ENCODE measurements around the gene P4HB. TPM values are rescaled to one million over a fixed set of nuclear protein-coding genes. Genes with fewer than 3 reads are reported as not detected.
"Not testable (repeated sequence)": the region's sequence is repeated elsewhere in the genome, so short reads cannot be mapped to it uniquely, and the experiment has no call there.

P4HB gene
- total RNA-seq, 1 experiment from 2014 or later = 800 TPM

DNA sequence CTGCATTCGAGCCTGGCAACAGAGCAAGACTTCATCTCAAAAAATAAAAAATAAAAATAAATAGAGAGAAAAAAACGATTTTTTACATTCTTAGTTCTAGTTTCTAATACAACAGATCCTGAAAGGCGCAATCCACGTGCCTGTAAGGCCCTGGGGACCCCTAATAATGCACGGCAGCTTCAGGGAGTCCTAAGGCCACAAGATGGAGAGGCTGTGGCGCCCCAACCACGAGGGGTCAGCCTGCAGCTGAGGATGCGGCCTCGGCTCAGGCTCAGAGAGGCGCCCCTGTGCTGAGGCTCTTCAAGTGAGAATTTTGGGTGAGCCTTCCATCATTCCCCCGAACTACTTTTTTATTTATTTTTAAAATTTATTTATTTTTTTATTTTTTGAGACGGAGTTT is 10.9 kb downstream of the P4HB start:
- no peak for DNase-seq (ENCODE audit: extremely low read depth, low read depth)

DNA sequence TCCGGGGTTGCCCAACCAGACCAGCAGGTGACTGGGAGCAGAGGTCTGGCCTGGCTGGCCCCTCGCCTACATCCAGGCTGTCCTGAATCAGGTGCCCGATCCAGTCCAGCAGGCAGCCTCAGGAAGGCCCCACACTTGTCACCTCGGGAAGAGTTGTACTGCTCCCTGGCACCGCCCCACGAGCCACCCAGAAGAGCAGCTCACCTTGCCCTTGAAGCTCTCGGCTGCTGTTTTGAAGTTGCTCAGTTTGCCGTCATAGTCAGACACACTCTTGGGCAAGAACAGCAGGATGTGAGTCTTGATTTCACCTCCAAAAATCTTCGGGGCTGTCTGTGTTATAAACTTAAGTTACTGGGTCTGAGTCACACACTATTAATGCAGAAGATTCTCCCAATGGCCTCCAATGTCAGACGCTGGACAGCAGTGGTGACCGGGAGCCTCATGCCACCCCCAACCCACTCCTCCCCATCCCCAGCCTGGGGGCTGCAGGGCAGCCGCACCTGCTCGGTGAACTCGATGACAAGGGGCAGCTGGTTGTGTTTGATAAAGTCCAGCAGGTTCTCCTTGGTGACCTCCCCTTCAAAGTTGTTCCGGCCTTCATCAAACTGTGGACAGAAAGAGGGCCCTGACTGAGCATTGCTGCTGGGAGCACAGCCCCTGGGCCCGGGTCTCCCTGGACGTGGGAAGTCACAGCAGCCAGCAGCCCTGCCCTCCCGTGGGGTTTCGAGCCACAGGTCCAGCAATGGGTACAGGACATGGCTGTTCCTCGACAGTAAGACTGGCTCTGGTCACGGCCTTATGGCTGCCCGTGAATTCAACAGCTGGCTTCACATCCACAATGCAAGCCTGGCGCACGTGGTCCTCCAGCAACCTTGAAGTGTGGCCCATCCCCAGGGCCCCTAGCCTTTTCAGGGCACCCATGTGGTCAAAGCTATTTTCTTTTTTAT is 13.3 kb downstream of the P4HB start:
- DNase-seq (ENCODE audit: extremely low read depth, low read depth) = no peak

DNA sequence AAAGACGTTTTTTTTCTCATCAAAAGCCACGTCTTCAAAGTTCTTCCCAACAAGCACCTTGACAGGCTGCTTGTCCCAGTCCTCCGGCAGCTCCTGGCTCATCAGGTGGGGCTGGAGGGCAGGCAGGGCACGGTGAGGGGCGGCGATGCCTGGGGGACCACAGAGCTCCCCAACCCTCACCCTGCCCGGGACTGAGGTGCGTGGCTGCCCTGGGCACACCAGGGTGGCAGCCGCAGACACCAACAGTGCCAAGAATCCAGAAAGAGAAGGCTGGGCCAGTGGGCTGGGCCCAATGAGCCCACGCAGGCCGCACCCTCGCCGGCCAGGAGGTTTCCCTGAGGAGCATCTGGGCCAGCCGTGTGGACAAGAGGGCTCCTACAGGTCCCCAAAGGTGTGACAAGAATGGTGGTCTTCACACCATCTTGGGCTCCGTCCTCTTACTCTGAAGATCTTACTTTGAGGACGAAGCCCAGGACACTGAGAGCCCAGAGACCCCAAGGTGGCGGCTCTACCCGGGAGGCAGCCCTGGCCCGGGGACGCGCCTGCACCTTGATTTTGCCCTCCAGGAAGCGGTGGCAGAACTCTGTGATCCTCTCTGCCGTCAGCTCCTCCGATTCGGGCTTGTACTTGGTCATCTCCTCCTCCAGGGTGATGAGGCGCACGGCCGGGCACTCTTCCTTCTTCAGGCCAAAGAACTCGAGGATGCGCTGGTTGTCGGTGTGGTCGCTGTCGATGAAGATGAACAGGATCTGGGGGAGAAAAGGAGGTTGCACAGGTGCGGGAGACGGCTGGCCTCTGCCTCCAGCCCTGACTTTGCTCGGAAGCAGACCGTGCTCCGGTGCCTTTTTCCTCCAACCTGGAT is 14.2 kb downstream of the P4HB start:
- no peak for DNase-seq (ENCODE audit: extremely low read depth, low read depth)

DNA sequence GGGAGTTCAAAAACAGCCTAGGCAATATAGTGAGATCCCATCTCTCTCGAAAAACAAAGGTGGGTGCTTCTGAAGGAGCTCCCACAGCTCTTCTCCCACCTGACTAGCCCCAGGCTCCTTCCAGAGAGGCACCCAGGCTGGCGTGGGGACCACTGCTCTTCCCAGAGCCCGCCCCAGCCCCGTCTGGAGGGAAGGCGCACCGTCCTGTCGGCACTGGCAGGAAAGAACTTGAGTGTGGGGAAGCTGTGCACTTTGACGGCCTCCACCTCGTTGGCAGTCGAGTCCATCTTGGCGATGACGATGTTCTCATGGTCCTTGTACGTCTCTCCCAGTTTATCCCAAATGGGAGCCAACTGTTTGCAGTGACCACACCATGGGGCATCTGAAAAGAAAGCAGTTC is 15.0 kb downstream of the P4HB start:
- no peak for DNase-seq (ENCODE audit: extremely low read depth, low read depth)

DNA sequence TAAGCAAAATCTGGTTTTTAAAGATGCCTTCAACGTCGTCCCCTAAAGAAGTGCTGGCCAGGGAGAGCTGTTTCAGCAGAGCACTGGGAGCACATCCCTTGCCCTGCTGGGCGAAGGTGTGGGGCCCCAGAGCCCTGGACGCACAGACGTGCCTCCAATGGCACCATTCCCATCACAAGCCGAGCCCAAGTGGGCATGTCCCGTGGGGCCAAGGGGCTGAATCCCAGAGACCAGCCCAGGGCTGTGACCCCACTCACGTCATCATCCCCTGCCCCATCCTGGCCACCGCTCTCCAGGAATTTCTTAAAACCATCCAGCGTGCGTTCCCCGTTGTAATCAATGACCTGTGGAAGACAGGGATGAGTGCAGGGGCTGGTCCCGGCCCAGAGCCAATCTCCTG is 15.4 kb downstream of the P4HB start:
- DNase-seq (ENCODE audit: extremely low read depth, low read depth) = no peak

DNA sequence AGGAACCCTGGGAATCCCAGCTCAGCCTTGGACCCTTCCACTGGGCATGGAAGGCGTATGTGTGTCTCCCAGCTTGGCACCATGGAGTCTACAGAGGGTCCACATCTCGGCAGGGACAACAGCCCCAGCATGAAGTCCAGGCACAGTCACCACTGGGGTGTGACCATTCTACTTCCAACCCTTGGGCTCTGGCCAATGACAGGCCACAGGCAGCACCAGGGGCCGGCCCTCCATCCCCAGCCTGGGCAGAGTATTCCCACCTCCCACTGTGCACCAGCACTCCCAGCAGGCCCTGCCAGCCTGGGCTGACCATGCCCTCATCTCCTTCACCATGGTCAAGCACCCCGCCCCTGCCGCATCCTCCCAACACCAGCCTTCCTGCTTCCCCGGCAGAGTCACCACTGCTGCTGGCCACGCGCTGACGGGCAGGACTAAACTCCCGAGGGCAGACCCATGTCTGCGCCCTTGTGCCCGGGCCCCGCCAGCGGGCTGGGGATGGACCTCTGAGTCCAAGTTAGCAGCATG is 15.9 kb downstream of the P4HB start:
- DNase-seq (ENCODE audit: extremely low read depth, low read depth) = no peak

DNA sequence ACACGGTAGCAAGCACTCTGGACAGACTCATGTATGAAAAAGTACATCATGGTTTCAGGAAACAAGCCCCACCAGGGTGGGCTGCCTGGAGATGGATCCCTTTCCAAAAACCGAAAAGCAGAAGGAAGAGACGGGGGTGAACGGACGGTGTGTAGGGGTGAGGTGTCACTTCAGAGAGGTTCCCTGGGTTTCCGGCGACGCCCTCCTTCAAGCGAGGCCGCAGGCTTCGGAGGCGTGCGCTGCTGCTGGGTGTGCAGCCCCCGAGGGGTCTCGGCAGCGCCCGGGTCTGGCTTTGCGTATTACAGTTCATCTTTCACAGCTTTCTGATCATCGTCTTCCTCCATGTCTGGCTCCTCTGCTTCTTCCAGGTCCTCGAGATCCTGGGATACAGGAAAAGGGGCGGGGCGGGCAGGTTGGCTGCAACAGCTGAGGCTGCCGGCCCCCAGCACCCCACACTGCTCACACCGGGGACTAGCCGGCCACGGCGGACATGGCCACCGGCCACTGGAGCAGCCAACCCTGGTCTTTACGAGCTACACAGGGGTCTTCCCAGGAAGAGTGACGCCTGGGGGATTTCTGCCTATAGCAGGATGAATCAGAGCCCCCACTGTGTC is 16.5 kb downstream of the P4HB start:
- no peak for DNase-seq (ENCODE audit: extremely low read depth, low read depth)

DNA sequence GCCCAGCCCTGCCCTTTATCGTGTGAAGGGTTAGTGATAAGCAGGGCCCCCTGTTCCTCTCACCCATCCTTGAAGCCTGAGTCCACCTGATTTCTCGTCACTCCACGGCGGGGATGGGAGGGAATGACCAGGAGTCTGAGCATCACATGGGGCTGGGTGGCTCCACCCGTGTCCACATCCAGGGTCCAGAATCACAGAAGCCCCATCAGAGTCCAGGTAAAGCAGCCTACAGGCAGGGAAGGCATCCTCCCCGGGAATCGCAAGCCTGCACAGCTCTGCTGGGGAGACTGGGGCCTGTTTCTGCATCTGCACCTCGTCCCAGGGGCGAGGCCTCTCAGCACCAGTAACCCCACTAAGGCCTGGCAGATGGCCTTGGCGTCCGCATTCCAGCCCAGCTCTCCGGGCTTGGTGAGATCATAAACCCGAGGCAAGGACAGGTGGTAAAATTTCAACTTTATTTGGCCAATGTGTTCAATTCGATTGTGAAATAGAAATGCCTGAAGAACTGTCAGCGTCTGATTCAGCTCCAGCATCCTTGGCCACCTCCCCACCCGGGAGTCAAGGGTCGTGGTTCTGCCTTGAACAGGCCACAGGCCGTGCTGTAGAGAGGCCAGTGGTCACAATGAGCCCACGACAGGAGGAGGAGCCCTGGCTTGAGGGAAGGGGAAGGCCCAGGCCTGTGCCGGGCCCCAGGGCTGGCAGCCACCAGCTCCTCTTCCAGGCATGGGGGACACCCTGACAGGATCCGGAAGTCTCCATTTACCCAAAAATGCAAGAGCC is 17.4 kb downstream of the P4HB start:
- DNase-seq (ENCODE audit: extremely low read depth, low read depth) = no peak

DNA sequence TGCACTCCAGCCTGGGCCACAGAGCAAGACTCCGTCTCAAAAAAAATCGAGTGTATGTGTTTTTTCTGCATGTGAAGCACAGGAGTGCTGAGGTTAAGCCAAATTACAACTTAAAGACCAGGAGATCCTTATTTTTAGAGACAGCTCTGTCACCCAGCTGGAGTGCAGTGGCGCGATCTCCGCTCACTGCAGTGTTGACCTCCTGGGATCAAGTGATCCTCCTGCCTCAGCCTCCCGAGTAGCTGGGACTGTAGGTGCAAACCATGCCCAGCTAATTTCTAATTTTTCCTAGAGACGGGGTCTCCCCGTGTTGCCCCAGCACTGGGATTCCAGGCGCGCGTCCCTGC is 18.0 kb downstream of the P4HB start:
- no peak for DNase-seq (ENCODE audit: extremely low read depth, low read depth)

DNA sequence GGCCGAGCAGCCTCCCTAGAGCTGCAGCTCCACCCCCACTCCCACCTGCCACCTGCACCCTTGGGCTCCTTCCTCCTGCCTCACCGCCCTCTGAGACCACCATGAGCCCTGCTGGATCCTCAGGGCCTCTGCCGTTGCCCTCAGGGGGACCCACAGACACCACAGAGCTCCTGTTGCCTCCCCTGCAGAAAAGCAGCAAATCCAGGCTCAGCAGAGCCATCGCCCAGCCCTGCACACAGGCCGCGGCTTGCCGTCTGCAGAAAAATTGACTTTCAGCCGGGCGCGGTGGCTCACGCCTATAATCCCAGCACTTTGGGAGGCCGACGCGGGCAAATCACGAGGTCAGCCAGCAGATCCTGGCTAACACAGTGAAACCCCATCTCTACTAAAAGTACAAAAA is 18.5 kb downstream of the P4HB start:
- DNase-seq (ENCODE audit: extremely low read depth, low read depth) = no peak

DNA sequence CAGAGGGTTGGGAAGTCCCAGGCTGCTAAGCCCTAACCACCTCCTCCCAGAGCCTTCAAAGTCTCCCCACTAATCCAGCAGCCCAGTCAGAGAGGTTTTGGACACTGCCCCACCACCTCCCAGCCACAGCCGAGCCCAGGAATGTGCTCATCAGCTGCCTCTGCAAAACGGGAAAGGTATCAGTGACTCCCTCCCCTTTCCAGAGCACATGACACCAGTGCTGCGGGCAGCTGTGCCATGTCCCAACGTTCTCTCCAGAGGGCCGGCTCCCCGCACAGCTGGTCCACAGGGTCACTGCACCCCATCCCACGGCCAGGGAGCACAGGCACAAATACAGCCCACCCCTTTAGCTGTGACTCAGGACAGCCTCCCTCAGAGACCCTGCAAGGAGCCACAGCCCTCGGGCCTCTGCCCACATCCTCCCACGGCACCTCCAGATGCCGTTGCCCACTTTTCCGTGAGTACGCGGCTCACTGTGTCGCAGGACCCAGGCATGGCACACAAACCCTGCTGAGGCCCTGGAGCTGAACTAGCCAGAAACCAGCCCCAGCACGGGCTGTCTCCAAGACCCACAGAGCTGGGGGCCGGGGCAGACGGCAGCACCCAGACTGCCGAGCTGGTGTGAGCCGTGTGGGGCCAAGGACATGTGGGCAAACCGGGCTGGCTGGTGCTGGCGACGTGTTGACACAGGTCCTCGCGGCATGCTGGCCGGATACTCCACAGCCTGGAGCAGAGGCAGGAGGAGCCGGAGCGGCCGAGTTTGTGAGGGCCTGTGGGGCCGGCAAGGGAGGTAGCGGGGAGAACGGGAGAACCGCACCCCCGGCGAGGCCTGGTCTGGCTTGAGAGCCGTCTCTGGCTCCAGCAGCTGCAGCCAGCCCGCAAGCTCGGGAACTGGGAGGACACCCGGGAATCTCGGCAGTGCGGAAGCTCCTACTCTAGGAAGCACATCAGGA is 19.2 kb downstream of the P4HB start:
- no peak for DNase-seq (ENCODE audit: extremely low read depth, low read depth)

DNA sequence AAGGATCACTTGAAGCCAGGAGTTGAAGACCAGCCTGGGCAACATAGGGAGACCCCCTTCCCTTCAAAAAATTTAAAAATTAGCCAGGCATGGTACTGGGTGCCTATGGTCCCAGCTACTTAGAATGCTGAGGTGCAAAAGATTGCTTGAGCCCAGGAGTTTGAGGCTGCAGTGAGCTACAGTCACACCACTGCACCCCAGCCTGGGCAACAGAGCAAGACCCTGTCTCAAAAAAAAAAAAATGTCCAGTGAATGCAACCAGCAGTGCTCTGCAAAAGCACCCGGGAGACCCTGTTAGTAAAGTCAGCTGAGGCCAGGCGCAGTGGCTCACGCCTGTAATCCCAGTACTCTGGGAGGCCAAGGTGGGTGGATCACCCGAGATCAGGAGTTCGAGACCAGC is 20.3 kb downstream of the P4HB start:
- not testable (repeated sequence) for DNase-seq (ENCODE audit: extremely low read depth, low read depth)

DNA sequence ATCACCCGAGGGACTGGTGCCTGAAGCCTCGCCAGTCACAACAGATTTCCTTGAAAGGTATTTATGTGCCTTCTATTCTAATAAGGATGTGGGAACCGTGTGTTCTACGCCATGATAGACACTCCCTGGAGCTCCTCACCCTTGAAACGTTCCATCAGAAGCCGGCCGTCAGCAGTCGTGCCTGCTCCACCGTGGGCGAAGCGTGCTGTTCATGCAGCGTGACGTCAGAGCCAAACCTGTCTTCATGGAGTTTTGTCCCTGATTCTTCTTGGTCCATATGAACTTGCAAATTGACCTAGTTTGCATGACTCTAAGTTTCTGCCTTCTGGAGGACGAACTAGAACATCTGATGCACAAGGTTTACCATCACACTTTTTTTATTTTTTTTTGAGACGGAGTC is 21.0 kb downstream of the P4HB start:
- no peak for DNase-seq (ENCODE audit: extremely low read depth, low read depth)

DNA sequence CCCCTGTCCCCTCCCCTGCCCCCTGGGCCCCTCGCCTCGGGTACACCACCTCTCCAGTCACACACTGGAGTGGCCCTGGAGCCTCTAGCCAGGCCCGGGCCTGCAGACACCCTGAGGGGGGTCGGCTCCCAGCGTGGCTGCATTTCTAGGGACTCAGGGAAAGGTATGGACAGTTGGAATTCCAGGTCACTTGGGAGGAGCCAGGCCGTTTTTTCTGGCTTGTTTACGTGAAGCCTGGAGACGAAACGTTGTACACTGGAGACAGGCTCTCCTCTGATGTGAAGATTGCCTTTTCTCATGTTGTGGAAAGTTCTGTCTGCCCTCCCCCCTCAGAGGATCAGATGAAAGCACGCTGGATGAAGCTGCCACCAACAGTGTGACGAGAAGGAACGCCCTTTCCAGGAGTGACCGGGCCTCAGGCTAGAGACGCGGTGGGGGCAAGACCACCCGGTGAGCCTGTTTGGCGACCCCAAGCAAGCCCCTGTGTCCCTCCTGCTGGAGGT is 21.5 kb downstream of the P4HB start:
- no peak for DNase-seq (ENCODE audit: extremely low read depth, low read depth)

DNA sequence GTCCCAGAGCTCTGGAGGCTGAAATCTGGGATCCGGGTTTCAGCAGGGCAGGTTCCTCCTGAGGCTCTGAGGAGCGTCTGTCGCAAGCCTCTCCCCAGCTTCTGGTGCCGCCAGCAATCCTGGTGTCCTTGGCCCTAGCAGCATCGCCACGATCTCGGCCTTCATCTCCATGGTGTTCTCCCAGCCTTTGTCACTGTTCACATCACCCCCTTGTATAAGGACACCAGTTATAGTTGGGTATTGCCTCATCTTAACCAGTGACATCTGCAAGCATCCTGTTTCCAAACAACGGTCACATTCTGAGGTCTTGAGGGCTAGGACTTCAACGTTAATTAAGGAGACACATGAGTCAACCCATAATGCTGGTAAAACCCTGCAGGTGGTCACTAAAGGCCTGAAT is 22.7 kb downstream of the P4HB start:
- no peak for DNase-seq (ENCODE audit: extremely low read depth, low read depth)

DNA sequence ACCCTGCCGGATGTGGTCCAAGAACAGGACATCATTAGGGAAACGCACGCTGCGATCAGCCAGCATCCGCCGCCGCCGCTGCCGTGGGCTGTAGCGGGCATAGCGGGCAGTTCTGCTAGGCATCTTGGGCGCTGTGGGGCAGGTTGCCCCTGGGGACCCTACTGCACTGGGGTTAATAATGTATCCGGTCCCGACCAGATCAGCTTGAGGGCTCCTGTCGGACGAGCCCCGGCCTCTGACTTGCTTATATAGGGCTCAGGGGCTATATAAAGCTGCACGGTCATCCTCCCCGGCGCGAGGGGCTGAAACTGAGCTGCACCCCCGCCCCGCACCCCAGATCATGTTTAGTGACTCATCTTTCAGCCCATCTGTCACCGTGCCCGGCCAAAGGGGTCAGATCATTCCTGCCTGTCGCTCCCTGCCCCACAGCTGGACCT is 25.5 kb downstream of the P4HB start, which contains the start of gene PPP1R27:
Gene PPP1R27, minus strand, starts transcription at position 220 of the 437 bp plus-strand sequence. Its CDS starts 97 bp downstream, at position 123.
- DNase-seq (ENCODE audit: extremely low read depth, low read depth) = no peak

DNA sequence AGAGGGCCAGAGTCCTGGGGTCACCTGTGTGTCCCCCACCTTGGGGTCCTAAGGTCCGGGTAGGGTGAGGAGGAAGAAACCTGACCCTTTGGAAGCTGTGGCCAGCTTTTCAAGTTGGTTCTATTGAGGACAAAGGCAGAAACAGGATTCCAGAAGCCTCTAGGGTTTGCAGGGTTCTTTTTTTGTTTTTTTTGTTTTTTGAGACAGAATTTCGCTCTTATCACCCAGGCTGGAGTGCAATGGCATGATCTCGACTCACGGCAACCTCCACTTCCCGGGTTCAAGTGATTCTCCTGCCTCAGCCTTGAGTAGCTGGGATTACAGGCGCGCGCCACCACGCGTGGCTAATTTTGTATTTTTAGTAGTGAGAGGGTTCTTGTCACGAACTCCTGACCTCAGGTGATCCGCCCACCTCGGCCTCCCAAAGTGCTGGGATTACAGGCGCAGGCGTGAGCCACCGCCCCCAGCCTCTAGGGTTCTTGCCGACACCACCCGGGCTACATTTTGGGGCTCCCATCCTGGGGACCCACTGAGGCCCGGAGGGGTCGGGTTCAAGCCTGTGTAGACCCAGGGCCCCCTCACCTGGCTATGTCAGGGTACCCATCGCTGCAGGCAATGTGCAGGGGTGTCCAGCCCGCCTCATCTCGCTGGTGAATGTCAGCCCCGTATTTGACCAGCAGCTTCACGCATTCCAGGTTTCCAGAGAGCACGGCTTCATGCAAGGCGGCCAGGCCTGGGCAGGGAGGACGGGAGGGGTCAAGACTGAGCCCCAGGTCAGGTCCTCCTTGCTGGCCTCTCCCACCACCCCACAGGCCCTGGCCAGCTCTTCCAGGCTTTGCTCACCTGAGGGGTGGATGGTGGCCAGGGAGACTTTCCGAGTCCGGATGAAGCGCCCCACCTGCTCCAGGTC is 26.2 kb downstream of the P4HB start:
- no peak for DNase-seq (ENCODE audit: extremely low read depth, low read depth)

Data from NCI-H460 (cell line).